ENCODE measurements around the gene LPP. TPM values are rescaled to one million over a fixed set of nuclear protein-coding genes. Genes with fewer than 3 reads are reported as not detected.
A peak's percentile ranks its signal among the peaks of the same experiment; 100 is the strongest.

The LPP gene
- polyA plus RNA-seq, 3 donors: 14.1 to 23.2 (median 15.3) TPM

- H3K27ac ChIP-seq (ENCODE audit: low read depth in 1 of 2, low read length in 2 of 2): no peak overlapping the region
- intact Hi-C loops (cut with micrococcal nuclease): loop anchor here (10.0 kb wide), 2 partner anchors 56 to 66 kb away; no protein-coding TSS in a partner anchor
- no peaks in the 10 kb centered on the region for H3K36me3 ChIP-seq (replicated peaks in 1 of 2; ENCODE audit: control insufficient read depth in 1 of 2, insufficient read depth in 2 of 2, low read length in 2 of 2)
- peaks cover 10 to 24% of the 10 kb centered on the region in 2 donors for H3K4me1 ChIP-seq (ENCODE audit: control insufficient read depth in 1 of 2, insufficient read depth in 2 of 2, low read length in 2 of 2)
- H2AFZ ChIP-seq (ENCODE audit: insufficient read depth, low read depth, low read length, poor library complexity, severe bottlenecking): no peak overlapping the region
- no peak for TF ChIP-seq CTCF (IDR thresholded peaks at IDR 0.05)
- H3K27me3 ChIP-seq (ENCODE audit: control insufficient read depth in 2 of 2, insufficient read depth in 2 of 2, low read length in 2 of 2): no peaks in the 10 kb centered on the region
- H3K4me2 ChIP-seq (replicated peaks; ENCODE audit: extremely low read depth, low read length, poor library complexity, severe bottlenecking): no peak overlapping the region
- no peaks in the 10 kb centered on the region for H4K20me1 ChIP-seq (ENCODE audit: insufficient read depth, low read length)
- Mint-ChIP-seq H3K27me3 (ENCODE audit: low read depth in 3 of 3) (peaks cover 0 to 3% (median 2%) of the 10 kb centered on the region in 3 donors), H3K9me3 (peaks cover 0 to 11% (median 6%) of the 10 kb centered on the region in 7 donors), H3K4me1 (peaks cover 22% of the 10 kb centered on the region), H3K27ac (no peak overlapping the region), H3K36me3 (peaks cover 6 to 20% of the 10 kb centered on the region in 2 donors), H3K4me3 (no peak overlapping the region)
- H3K9me3 ChIP-seq (replicated peaks in 1 of 2; ENCODE audit: control insufficient read depth in 1 of 2, insufficient read depth in 1 of 2, low read length in 2 of 2): no peaks in the 10 kb centered on the region
- no peak for DNase-seq
- H3K79me2 ChIP-seq (ENCODE audit: insufficient read depth, low read length): no peaks in the 10 kb centered on the region
- WGBS (ENCODE audit: insufficient coverage): 86% methylated on average over 5 of the region's 8 CpGs
- H3K4me3 ChIP-seq (replicated peaks in 1 of 3; ENCODE audit: low read depth in 2 of 3, low read length in 3 of 3): no peak overlapping the region
- H3K9ac ChIP-seq (ENCODE audit: insufficient read depth, low read length, poor library complexity, severe bottlenecking): no peak overlapping the region
Measured at GRCh38 chr3:188848947-188849346, 695.0 kb downstream of the LPP start.

GRCh38 chr3:188853856-188854771, 700.2 kb downstream of the LPP start:
- no peaks in the 10 kb centered on the region for H3K79me2 ChIP-seq (ENCODE audit: insufficient read depth, low read length)
- H3K36me3 Mint-ChIP-seq: peaks cover 4 to 13% of the 10 kb centered on the region in 2 donors
- TF ChIP-seq CTCF (IDR thresholded peaks at IDR 0.05): no peak
- H3K9me3 ChIP-seq (replicated peaks in 1 of 2; ENCODE audit: control insufficient read depth in 1 of 2, insufficient read depth in 1 of 2, low read length in 2 of 2): no peaks in the 10 kb centered on the region
- no peak overlapping the region for H3K4me2 ChIP-seq (replicated peaks; ENCODE audit: extremely low read depth, low read length, poor library complexity, severe bottlenecking)
- no peak for DNase-seq
- no peaks in the 10 kb centered on the region for H3K27me3 ChIP-seq (ENCODE audit: control insufficient read depth in 2 of 2, insufficient read depth in 2 of 2, low read length in 2 of 2)
- peaks cover 0 to 2% (median 0%) of the 10 kb centered on the region in 3 donors for H3K27me3 Mint-ChIP-seq (ENCODE audit: low read depth in 3 of 3)
- peaks cover 0 to 3% of the 10 kb centered on the region in 2 donors for H3K4me1 ChIP-seq (ENCODE audit: control insufficient read depth in 1 of 2, insufficient read depth in 2 of 2, low read length in 2 of 2)
- H3K9me3 Mint-ChIP-seq: peaks cover 0 to 7% (median 4%) of the 10 kb centered on the region in 7 donors
- peaks cover 12% of the 10 kb centered on the region for H3K4me1 Mint-ChIP-seq
- no peak overlapping the region for H3K9ac ChIP-seq (ENCODE audit: insufficient read depth, low read length, poor library complexity, severe bottlenecking)
- intact Hi-C loops (cut with micrococcal nuclease): no loop called here
- no peak overlapping the region for H2AFZ ChIP-seq (ENCODE audit: insufficient read depth, low read depth, low read length, poor library complexity, severe bottlenecking)
- H3K4me3 Mint-ChIP-seq: no peak overlapping the region
- no peaks in the 10 kb centered on the region for H3K36me3 ChIP-seq (replicated peaks in 1 of 2; ENCODE audit: control insufficient read depth in 1 of 2, insufficient read depth in 2 of 2, low read length in 2 of 2)
- peak overlapping the region in 1 of 2 donors; percentile 24 for H3K27ac ChIP-seq (ENCODE audit: low read depth in 1 of 2, low read length in 2 of 2)
- H3K27ac Mint-ChIP-seq: peak overlapping the region in 1 of 7 donors; percentile 15
- 97% methylated on average over 3 of the region's 4 CpGs for WGBS (ENCODE audit: insufficient coverage)
- no peak overlapping the region for H3K4me3 ChIP-seq (replicated peaks in 1 of 3; ENCODE audit: low read depth in 2 of 3, low read length in 3 of 3)
- H4K20me1 ChIP-seq (ENCODE audit: insufficient read depth, low read length): no peaks in the 10 kb centered on the region

All from CD14-positive monocyte (primary cell).